Activated naive CD8-positive, alpha-beta T cell treated with anti-CD3 and anti-CD28 coated beads, Interleukin-2, amount 10 ng/mL, durations not matched to agents 7 days and 5 days (primary cell): Measurements from ENCODE around the gene NFKB2. TPM values are rescaled to one million over a fixed set of nuclear protein-coding genes. Genes with fewer than 3 reads are reported as not detected.

Source experiments
- microRNA-seq: library from miRNA; unstranded; fragments of <30 nt; microRNA quantifications from one replicate; pipeline ENCODE4 v1.2.0, GENCODE V29; 2022
- total RNA-seq, 2 experiments: library from RNA; stranded (reverse); gene quantifications; one replicate each; pipeline ENCODE4 v1.2.3, GENCODE V29; 2021

Gene NFKB2
- total RNA-seq, 2 experiments from 2014 or later = 103 to 104 TPM

Small RNA genes within 50 kb of the gene (microRNA-seq; reads per million reads assigned to microRNA genes)
- gene MIR146B = 15,692 reads per million, percentile 96 among the genes with 10 or more reads in this experiment

Other genes with a start within 250 kb of the NFKB2 start
- gene NOLC1, start 243.3 kb upstream of the NFKB2 start, total RNA-seq = 10 to 100 TPM; 73.8 to 78.3 TPM
- gene ELOVL3, start 169.4 kb upstream of the NFKB2 start, total RNA-seq = under 1 TPM in 1 of 2 experiments, not detected in 1; 0.22 TPM
- gene PITX3, start 154.2 kb upstream of the NFKB2 start, total RNA-seq = not detected
- 10 to 100 TPM; 40.1 to 40.6 TPM for gene GBF1, start 150.2 kb upstream of the NFKB2 start, total RNA-seq
- 1 to 10 TPM; 3.6 to 4.3 TPM for gene PSD, start 23.1 kb downstream of the NFKB2 start, total RNA-seq
- 10 to 100 TPM; 11.7 to 16.3 TPM for gene FBXL15, start 25.1 kb downstream of the NFKB2 start, total RNA-seq
- gene CUEDC2, start 36.9 kb downstream of the NFKB2 start, total RNA-seq = 10 to 100 TPM; 68.6 to 70.3 TPM
- under 1 TPM; 0.28 to 0.54 TPM for gene C10orf95, start 55.8 kb downstream of the NFKB2 start, total RNA-seq
- gene ACTR1A, start 107.0 kb downstream of the NFKB2 start, total RNA-seq = 10 to 100 TPM; 64.8 to 67.6 TPM
- gene SUFU, start 108.3 kb downstream of the NFKB2 start, total RNA-seq = 10 to 100 TPM; 13.1 to 13.4 TPM
- 10 to 100 TPM; 54.7 to 55.1 TPM for gene TRIM8, start 248.8 kb downstream of the NFKB2 start, total RNA-seq